Measurements from ENCODE around the gene ASTN2. TPM values are rescaled to one million over a fixed set of nuclear protein-coding genes. Genes with fewer than 3 reads are reported as not detected.

ASTN2 gene
- polyA plus RNA-seq, 2 of the 4 experiments (the other 2 are of a cell fraction): 5.8 to 11.6 TPM

DNA sequence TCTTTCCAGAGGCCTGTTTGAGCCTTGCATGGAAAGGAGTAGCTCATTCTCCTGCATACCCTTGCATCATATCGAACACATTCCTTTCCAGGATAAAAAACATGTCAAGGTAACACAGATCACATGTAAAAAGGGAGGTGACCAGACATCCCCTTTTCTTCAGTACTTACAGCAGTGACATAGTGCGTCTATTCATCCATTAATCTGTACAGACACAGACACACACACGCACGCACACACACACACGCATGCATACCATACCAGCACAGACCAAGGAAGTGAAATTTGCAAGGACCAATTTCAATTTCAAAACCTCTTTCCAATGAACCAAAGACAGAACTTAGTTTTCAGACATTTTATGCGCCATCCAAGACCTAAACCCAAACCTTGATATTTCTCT, 1005.2 kb downstream of the ASTN2 start:
- WGBS (ENCODE audit: missing lambda C conversion rate): 91% methylated on average over 6 of the region's 6 CpGs
- no peak for FAIRE-seq

DNA sequence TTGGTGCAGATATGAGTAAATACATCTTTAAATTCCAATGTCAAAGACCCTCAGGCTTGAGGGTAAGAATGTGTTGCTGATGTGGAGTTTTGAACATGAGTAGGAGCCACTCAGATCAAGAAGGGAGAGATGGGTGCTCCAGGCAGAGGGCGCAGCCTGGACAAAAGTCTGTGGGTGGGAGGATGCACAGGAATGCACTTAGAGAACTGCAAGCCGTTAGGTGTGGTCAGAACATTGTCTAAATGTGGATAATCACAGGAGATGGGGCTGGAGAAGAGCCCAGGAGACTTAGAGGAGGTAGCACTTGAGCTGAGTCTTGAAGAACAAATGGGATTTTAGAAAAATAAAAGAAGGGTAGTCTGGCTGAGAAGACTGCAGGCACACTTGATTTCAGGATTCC, 1005.7 kb downstream of the ASTN2 start:
- no peak for FAIRE-seq
- TF ChIP-seq, protein P1, sequence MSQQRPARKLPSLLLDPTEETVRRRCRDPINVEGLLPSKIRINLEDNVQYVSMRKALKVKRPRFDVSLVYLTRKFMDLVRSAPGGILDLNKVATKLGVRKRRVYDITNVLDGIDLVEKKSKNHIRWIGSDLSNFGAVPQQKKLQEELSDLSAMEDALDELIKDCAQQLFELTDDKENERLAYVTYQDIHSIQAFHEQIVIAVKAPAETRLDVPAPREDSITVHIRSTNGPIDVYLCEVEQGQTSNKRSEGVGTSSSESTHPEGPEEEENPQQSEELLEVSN (IDR thresholded peaks at IDR 0.05; ENCODE audit: borderline replicate concordance, low read depth): no peak
- TF ChIP-seq HDAC2 (IDR thresholded peaks at IDR 0.05) (no peak), NPAS2 (CRISPR knock-in tag; IDR thresholded peaks at IDR 0.05; ENCODE audit: borderline replicate concordance) (no peak), KDM1A (IDR thresholded peaks at IDR 0.05; ENCODE audit: low read depth) (no peak), ZC3H11A (IDR thresholded peaks at IDR 0.05) (no peak), EP300 (IDR thresholded peaks at IDR 0.05) (no peak), MYC (IDR thresholded peaks at IDR 0.05; ENCODE audit: borderline replicate concordance, low read length) (no peak), CEBPB (IDR thresholded peaks at IDR 0.05) (no peak), JUN (IDR thresholded peaks at IDR 0.05) (no peak), EHF (CRISPR knock-in tag; IDR thresholded peaks at IDR 0.05) (no peak), HOXB5 (CRISPR knock-in tag; IDR thresholded peaks at IDR 0.05) (no peak), RARB (CRISPR knock-in tag; IDR thresholded peaks at IDR 0.05) (no peak), ZSCAN20 (CRISPR knock-in tag; IDR thresholded peaks at IDR 0.05) (no peak), RAD21 (conservative IDR thresholded peaks at IDR 0.05 in 1 of 2, IDR thresholded peaks at IDR 0.05 in 1 of 2) (no peak)
- TF ChIP-seq, protein P2, sequence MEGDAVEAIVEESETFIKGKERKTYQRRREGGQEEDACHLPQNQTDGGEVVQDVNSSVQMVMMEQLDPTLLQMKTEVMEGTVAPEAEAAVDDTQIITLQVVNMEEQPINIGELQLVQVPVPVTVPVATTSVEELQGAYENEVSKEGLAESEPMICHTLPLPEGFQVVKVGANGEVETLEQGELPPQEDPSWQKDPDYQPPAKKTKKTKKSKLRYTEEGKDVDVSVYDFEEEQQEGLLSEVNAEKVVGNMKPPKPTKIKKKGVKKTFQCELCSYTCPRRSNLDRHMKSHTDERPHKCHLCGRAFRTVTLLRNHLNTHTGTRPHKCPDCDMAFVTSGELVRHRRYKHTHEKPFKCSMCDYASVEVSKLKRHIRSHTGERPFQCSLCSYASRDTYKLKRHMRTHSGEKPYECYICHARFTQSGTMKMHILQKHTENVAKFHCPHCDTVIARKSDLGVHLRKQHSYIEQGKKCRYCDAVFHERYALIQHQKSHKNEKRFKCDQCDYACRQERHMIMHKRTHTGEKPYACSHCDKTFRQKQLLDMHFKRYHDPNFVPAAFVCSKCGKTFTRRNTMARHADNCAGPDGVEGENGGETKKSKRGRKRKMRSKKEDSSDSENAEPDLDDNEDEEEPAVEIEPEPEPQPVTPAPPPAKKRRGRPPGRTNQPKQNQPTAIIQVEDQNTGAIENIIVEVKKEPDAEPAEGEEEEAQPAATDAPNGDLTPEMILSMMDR (IDR thresholded peaks at IDR 0.05): no peak
- ATAC-seq: no peak
- no peak overlapping the region for H3K4me2 ChIP-seq
- no peak overlapping the region for H3K4me3 ChIP-seq
- no peak for DNase-seq (ENCODE audit: low read depth in 1 of 2, low spot score in 1 of 2)
- H3K9me3 ChIP-seq: no peaks in the 10 kb centered on the region
- 0 out of 3 replicates have a peak, but pooled peaks cover 9% of the 10 kb centered on the region for H3K4me1 ChIP-seq
- POLR2A ChIA-PET: no interaction called here
- WGBS (ENCODE audit: missing lambda C conversion rate): 75% methylated on average over 2 of the region's 2 CpGs
- CTCF ChIA-PET: interaction anchor here (1.1 to 3.2 kb wide), 2 partner anchors 12 to 162 kb away, joined by 3 to 20 read pairs; no protein-coding TSS in a partner anchor
- 0 out of 6 replicates have a peak overlapping the region, but pooled peaks of 1 of the 2 experiments have one; percentile 8 for H3K27ac ChIP-seq

More for the DNA sequence above, 1005.2 kb downstream of the ASTN2 start:
- H3K4me2 ChIP-seq: no peak overlapping the region
- TF ChIP-seq RARB (CRISPR knock-in tag; IDR thresholded peaks at IDR 0.05) (no peak), CBX8 (IDR thresholded peaks at IDR 0.05) (no peak), HEYL (CRISPR knock-in tag; IDR thresholded peaks at IDR 0.05) (no peak), NR3C1 (IDR thresholded peaks at IDR 0.05) (no peak)
- TF ChIP-seq, protein P3, sequence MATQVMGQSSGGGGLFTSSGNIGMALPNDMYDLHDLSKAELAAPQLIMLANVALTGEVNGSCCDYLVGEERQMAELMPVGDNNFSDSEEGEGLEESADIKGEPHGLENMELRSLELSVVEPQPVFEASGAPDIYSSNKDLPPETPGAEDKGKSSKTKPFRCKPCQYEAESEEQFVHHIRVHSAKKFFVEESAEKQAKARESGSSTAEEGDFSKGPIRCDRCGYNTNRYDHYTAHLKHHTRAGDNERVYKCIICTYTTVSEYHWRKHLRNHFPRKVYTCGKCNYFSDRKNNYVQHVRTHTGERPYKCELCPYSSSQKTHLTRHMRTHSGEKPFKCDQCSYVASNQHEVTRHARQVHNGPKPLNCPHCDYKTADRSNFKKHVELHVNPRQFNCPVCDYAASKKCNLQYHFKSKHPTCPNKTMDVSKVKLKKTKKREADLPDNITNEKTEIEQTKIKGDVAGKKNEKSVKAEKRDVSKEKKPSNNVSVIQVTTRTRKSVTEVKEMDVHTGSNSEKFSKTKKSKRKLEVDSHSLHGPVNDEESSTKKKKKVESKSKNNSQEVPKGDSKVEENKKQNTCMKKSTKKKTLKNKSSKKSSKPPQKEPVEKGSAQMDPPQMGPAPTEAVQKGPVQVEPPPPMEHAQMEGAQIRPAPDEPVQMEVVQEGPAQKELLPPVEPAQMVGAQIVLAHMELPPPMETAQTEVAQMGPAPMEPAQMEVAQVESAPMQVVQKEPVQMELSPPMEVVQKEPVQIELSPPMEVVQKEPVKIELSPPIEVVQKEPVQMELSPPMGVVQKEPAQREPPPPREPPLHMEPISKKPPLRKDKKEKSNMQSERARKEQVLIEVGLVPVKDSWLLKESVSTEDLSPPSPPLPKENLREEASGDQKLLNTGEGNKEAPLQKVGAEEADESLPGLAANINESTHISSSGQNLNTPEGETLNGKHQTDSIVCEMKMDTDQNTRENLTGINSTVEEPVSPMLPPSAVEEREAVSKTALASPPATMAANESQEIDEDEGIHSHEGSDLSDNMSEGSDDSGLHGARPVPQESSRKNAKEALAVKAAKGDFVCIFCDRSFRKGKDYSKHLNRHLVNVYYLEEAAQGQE (IDR thresholded peaks at IDR 0.05): no peak
- TF ChIP-seq, protein P4, sequence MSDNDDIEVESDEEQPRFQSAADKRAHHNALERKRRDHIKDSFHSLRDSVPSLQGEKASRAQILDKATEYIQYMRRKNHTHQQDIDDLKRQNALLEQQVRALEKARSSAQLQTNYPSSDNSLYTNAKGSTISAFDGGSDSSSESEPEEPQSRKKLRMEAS (IDR thresholded peaks at IDR 0.05): no peak
- CTCF ChIA-PET: interaction anchor here (1.0 to 3.2 kb wide), 2 partner anchors 162 to 165 kb away, joined by 4 to 20 read pairs; no protein-coding TSS in a partner anchor
- 0 out of 6 replicates have a peak overlapping the region, but pooled peaks of 1 of the 2 experiments have one; percentile 8 for H3K27ac ChIP-seq
- no peak for DNase-seq (ENCODE audit: low read depth in 1 of 2, low spot score in 1 of 2)
- 0 out of 3 replicates have a peak, but pooled peaks cover 9% of the 10 kb centered on the region for H3K4me1 ChIP-seq
- ATAC-seq: no peak
- POLR2A ChIA-PET: interaction anchor here (0.8 kb wide), 1 partner anchor 162 kb away, joined by 3 read pairs; no protein-coding TSS in a partner anchor
- no peak overlapping the region for H3K4me3 ChIP-seq
- H3K9me3 ChIP-seq: no peaks in the 10 kb centered on the region
